Smooth muscle cell (in vitro differentiated cells): ENCODE data around the gene CCDC61. TPM values are rescaled to one million over a fixed set of nuclear protein-coding genes. Genes with fewer than 3 reads are reported as not detected.

Experiments used
- DNase-seq: peaks from one replicate; lab custom pipeline; 2025; ENCODE audit not compliant: unreplicated experiment; lab: John Stamatoyannopoulos, UW
- H2AFZ ChIP-seq: fragments of 200-600 bp; sonication (generic); 2 replicates; pipeline ENCODE4 v1.6.0; 2016; ENCODE audit warnings: antibody characterized with exemption, low read depth, mild to moderate bottlenecking
- H3F3A ChIP-seq: fragments of 200-600 bp; sonication (generic); 2 replicates; pipeline ENCODE4 v1.6.0; 2017; ENCODE audit warnings: antibody characterized with exemption, low read depth
- H3K27ac ChIP-seq: fragments of 200-600 bp; sonication (generic); 2 replicates; pipeline ENCODE4 v1.5.1; 2016; ENCODE audit warnings: low read depth, mild to moderate bottlenecking
- H3K27me3 ChIP-seq: fragments of 200-600 bp; sonication (generic); 2 replicates; pipeline ENCODE4 v1.6.1; 2016; ENCODE audit warnings: low read depth, mild to moderate bottlenecking
- H3K36me3 ChIP-seq: fragments of 200-600 bp; sonication (generic); 2 replicates; pipeline ENCODE4 v1.5.1; 2016; ENCODE audit warnings: low read depth
- H3K4me1 ChIP-seq: fragments of 200-600 bp; sonication (generic); 2 replicates; pipeline ENCODE4 v1.5.1; 2016; ENCODE audit warnings: low read depth
- H3K4me2 ChIP-seq: fragments of 200-600 bp; sonication (generic); 2 replicates; pipeline ENCODE4 v1.6.0; 2016; ENCODE audit warnings: mild to moderate bottlenecking
- H3K4me3 ChIP-seq: fragments of 200-600 bp; sonication (generic); 2 replicates; pipeline ENCODE4 v1.5.1; 2016; ENCODE audit warnings: mild to moderate bottlenecking
- H3K79me2 ChIP-seq: fragments of 200-600 bp; sonication (generic); 2 replicates; pipeline ENCODE4 v1.6.0; 2016; ENCODE audit warnings: low read depth, mild to moderate bottlenecking
- H3K9ac ChIP-seq: fragments of 200-600 bp; sonication (generic); 2 replicates; pipeline ENCODE4 v1.6.0; 2016; ENCODE audit warnings: low read depth
- H3K9me3 ChIP-seq: fragments of 200-600 bp; sonication (generic); replicated peaks from 2 replicates; pipeline ENCODE4 v1.5.1; 2016; ENCODE audit warnings: low read depth
- H4K20me1 ChIP-seq: fragments of 200-600 bp; sonication (generic); 2 replicates; pipeline ENCODE4 v1.6.0; 2016; ENCODE audit warnings: low read depth
- WGBS: methylation state at CpG from one replicate; pipeline ENCODE4 v1.1.7; 2016; ENCODE audit warnings: low lambda C conversion rate; 5-methylcytosine and 5-hydroxymethylcytosine counted together
- polyA plus RNA-seq: library from polyadenylated mRNA; unstranded; fragments of >200 nt; fragmentation: Nextera tagmentation; extraction: Ambion mirVana; gene quantifications from 2 replicates; pipeline ENCODE4 v1.2.1, GENCODE V29; 2016
- total RNA-seq: library from RNA; depleted of rRNA; stranded (reverse); fragments of >200 nt; gene quantifications from 2 replicates; pipeline ENCODE4 v1.2.3, GENCODE V29; 2014
- TF ChIP-seq, protein P1 (sequence below): fragments of 200-600 bp; sonication (generic); IDR thresholded peaks from 2 replicates; pipeline ENCODE4 v1.5.1; 2017; ENCODE audit warnings: borderline replicate concordance, mild to moderate bottlenecking, antibody characterized with exemption; ENCODE audit not compliant: insufficient read depth, poor library complexity, severe bottlenecking

CCDC61 gene
- total and polyA plus RNA-seq, 2 experiments from 2014 or later = 5.3 to 7.0 TPM

- no peak for DNase-seq
- no peak overlapping the region for H2AFZ ChIP-seq
- no peaks in the 10 kb centered on the region for H3K4me1 ChIP-seq
- no peaks in the 10 kb centered on the region for H3K27me3 ChIP-seq
- WGBS = 63% methylated on average over 12 of the region's 12 CpGs
- H3K79me2 ChIP-seq = no peaks in the 10 kb centered on the region
- H3K36me3 ChIP-seq = no peaks in the 10 kb centered on the region
- H3K9ac ChIP-seq = no peak overlapping the region
- no peaks in the 10 kb centered on the region for H3F3A ChIP-seq
- H3K27ac ChIP-seq = no peak overlapping the region
- H3K4me2 ChIP-seq = no peak overlapping the region
- H4K20me1 ChIP-seq = no peaks in the 10 kb centered on the region
- H3K9me3 ChIP-seq = no peaks in the 10 kb centered on the region
- TF ChIP-seq, protein P1, sequence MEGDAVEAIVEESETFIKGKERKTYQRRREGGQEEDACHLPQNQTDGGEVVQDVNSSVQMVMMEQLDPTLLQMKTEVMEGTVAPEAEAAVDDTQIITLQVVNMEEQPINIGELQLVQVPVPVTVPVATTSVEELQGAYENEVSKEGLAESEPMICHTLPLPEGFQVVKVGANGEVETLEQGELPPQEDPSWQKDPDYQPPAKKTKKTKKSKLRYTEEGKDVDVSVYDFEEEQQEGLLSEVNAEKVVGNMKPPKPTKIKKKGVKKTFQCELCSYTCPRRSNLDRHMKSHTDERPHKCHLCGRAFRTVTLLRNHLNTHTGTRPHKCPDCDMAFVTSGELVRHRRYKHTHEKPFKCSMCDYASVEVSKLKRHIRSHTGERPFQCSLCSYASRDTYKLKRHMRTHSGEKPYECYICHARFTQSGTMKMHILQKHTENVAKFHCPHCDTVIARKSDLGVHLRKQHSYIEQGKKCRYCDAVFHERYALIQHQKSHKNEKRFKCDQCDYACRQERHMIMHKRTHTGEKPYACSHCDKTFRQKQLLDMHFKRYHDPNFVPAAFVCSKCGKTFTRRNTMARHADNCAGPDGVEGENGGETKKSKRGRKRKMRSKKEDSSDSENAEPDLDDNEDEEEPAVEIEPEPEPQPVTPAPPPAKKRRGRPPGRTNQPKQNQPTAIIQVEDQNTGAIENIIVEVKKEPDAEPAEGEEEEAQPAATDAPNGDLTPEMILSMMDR = no peak
- H3K4me3 ChIP-seq = no peak overlapping the region
Observed at GRCh38 chr19:46030812-46031550, 35.7 kb downstream of the CCDC61 start.

DNA sequence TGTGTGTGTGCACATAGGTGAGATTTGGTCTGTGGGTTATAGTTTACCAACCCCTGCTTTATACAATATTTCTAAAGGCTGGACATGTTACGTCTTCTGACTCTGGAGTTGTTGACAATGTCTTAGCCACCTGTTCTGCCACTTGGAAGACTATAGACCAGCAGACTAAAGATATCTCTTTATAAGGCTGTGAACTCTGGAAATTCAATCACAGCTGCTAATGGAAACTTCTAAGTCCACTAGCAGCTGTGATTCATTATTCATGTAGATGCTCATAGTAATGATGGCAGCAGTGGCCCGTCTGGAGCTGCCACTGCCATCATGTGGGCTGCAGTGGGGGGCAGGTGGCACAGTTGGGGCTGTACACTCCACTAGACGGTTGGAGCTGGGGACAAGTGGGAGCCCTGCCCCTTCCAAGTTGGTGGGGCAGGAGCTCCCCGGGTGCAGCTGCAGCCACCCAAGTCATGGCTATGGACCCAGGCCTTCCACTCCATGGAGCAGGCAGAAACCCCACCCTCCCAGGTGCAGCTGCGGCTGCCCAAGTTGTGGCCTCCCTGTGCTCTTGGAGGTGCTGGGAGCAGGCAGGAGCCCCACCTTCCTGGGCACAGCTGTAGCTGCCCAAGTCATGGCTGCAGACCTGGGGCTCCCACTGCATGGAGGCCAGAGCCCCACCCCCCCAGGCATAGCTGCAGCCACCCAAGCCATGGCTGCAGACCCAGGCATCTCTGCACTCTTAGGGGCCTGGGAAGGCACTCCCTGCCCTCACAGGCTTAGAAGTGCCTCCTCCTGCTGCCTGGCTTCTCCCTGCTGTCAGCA, 36.7 kb downstream of the CCDC61 start:
- WGBS = 94% methylated on average over 5 of the region's 5 CpGs
- TF ChIP-seq, protein P1 = no peak
- H3K27ac ChIP-seq = no peak overlapping the region

GRCh38 chr19:46032597-46033025, 37.3 kb downstream of the CCDC61 start:
- Histone ChIP-seq H3K36me3 (no peaks in the 10 kb centered on the region), H3K4me3 (no peak overlapping the region), H3K4me2 (no peak overlapping the region), H3K9ac (no peak overlapping the region), H3K79me2 (no peaks in the 10 kb centered on the region), H3K9me3 (no peaks in the 10 kb centered on the region), H2AFZ (no peak overlapping the region), H3K27me3 (no peaks in the 10 kb centered on the region), H3F3A (no peaks in the 10 kb centered on the region), H3K4me1 (no peaks in the 10 kb centered on the region), H4K20me1 (no peaks in the 10 kb centered on the region), H3K27ac (no peak overlapping the region)
- TF ChIP-seq, protein P1 = no peak
- DNase-seq = no peak
- WGBS = 90% methylated on average over 3 of the region's 3 CpGs

More for the DNA sequence above, 36.7 kb downstream of the CCDC61 start:
- Histone ChIP-seq H3K4me3 (no peak overlapping the region), H3K9me3 (no peaks in the 10 kb centered on the region), H3K27me3 (no peaks in the 10 kb centered on the region), H3K79me2 (no peaks in the 10 kb centered on the region), H4K20me1 (no peaks in the 10 kb centered on the region), H3F3A (no peaks in the 10 kb centered on the region), H3K36me3 (no peaks in the 10 kb centered on the region), H2AFZ (no peak overlapping the region), H3K4me1 (no peaks in the 10 kb centered on the region), H3K4me2 (no peak overlapping the region), H3K9ac (no peak overlapping the region)
- no peak for DNase-seq
